Gastrocnemius medialis (tissue), 4 donors: ENCODE results near the gene LRRC1. TPM values are rescaled to one million over a fixed set of nuclear protein-coding genes. Genes with fewer than 3 reads are reported as not detected.

ENCODE experiments used
- ATAC-seq, 2 donors: fragments of 150-250 bp; one replicate each; pipeline ENCODE4 v1.9.1; 2016
- DNase-seq, 2 donors: peaks; one replicate each; pipeline ENCODE4 v3.0.0-alpha.2; 2019
- H3K27ac ChIP-seq, 4 donors: fragments of 200-600 bp; sonication (generic); 1 replicate in 1 of 4; 2 replicates in 3 of 4; pipeline ENCODE4 v1.5.1; 2016 to 2018; ENCODE audit warnings: mild to moderate bottlenecking in 2 of 4, moderate library complexity in 1 of 4
- H3K27me3 ChIP-seq, 3 donors: fragments of 200-600 bp; sonication (generic) in 2 of 3; 1 replicate in 1 of 3; 2 replicates in 2 of 3; pipeline versions ENCODE4 v1.5.1 to v1.6.0; 2016 to 2019; ENCODE audit warnings: mild to moderate bottlenecking in 1 of 3, moderate library complexity in 1 of 3
- H3K36me3 ChIP-seq, 2 donors: fragments of 200-600 bp; sonication (generic) in 1 of 2; one replicate each; pipeline ENCODE4 v1.5.1; 2017 to 2018
- H3K4me1 ChIP-seq, 2 donors: fragments of 200-600 bp; sonication (generic) in 1 of 2; one replicate each; pipeline ENCODE4 v1.5.1; 2016 to 2017; ENCODE audit warnings: mild to moderate bottlenecking in 2 of 2
- H3K4me3 ChIP-seq, 4 donors: fragments of 200-600 bp; sonication (generic) in 3 of 4; 1 replicate in 1 of 4; 2 replicates in 3 of 4; pipeline ENCODE4 v1.5.1; 2016 to 2019; ENCODE audit warnings: mild to moderate bottlenecking in 2 of 4
- H3K9me3 ChIP-seq, 3 donors: fragments of 200-600 bp; sonication (generic) in 2 of 3; 1 replicate in 1 of 3; 2 replicates in 2 of 3; pipeline ENCODE4 v1.5.1; 2016 to 2019
- POLR2A ChIP-seq, 2 donors: fragments of 450-650 bp; IDR thresholded peaks; one replicate each; pipeline ENCODE4 v1.6.1; 2017; ENCODE audit warnings: antibody characterized with exemption in 2 of 2, mild to moderate bottlenecking in 2 of 2, moderate library complexity in 2 of 2
- in situ Hi-C, 4 donors: fragments of 200-750 bp; cut with MboI; loops; one replicate each; pipeline versions ENCODE4 v1.15.0 to v1.8.0; 2017; ENCODE audit warnings: low sequenced_read_pairs in 4 of 4
- intact Hi-C: fragments of 100-400 bp; cut with DNase I; formaldehyde crosslinking; loops from one replicate; pipeline ENCODE4 v1.15.1; 2023; ENCODE audit warnings: low total_unique reads
- total RNA-seq, 4 donors: library from RNA; depleted of rRNA; stranded (reverse); fragments of >200 nt; gene quantifications; one replicate each; pipeline versions ENCODE4 v1.1.0 to v1.2.3, GENCODE V29; 2016
- TF ChIP-seq, protein P1 (sequence below), 5 experiments: fragments of 450-650 bp in 3 of 5; fragments of 200-600 bp in 2 of 5; sonication (generic) in 2 of 5; IDR thresholded peaks in 4 of 5; conservative IDR thresholded peaks in 1 of 5; 1 replicate in 4 of 5; 2 replicates in 1 of 5; pipeline ENCODE4 v1.5.1; 2016 to 2019; ENCODE audit warnings: antibody characterized with exemption in 5 of 5, mild to moderate bottlenecking in 3 of 5, moderate library complexity in 3 of 5

Gene LRRC1
- total RNA-seq, 4 donors from 2014 or later: 0.67 to 8.5 (median 2.4) TPM

DNA sequence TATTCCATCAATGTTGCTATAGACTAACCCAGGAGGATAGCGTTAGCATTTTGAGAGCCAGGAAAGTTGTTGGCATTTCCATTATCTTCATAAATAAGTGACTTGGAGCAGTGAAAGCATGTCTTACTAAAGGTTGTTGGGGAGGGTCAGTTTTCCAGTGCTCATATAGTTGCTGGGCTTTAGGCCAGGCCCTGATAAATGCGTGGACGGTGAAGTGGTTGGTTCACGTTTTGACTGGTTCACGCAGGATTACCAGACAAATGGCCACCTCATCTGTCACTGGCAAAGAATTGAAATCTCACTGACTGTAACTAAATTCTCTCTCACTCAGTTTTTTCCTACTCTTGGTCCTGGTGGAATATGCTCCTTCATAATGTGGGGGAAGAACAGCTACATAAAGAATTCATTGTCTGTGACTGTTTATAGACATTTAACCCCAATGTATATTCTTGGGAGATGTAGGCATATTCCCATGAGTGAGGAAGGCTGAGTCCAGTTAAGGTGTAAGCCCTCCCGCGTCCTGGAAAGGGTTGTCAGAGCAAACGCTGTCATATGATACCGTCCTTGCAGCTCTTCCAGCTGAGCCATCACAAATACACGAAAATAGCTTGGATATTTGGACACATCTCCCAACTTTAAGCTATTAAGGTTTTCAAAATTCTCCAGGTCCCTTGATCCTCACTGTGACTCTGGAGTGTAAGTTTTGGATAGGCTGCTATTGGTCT lies 27.8 kb downstream of the LRRC1 start:
- no peak for DNase-seq
- H3K9me3 ChIP-seq: no peaks in the 10 kb centered on the region
- TF ChIP-seq, protein P1, sequence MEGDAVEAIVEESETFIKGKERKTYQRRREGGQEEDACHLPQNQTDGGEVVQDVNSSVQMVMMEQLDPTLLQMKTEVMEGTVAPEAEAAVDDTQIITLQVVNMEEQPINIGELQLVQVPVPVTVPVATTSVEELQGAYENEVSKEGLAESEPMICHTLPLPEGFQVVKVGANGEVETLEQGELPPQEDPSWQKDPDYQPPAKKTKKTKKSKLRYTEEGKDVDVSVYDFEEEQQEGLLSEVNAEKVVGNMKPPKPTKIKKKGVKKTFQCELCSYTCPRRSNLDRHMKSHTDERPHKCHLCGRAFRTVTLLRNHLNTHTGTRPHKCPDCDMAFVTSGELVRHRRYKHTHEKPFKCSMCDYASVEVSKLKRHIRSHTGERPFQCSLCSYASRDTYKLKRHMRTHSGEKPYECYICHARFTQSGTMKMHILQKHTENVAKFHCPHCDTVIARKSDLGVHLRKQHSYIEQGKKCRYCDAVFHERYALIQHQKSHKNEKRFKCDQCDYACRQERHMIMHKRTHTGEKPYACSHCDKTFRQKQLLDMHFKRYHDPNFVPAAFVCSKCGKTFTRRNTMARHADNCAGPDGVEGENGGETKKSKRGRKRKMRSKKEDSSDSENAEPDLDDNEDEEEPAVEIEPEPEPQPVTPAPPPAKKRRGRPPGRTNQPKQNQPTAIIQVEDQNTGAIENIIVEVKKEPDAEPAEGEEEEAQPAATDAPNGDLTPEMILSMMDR (IDR thresholded peaks at IDR 0.05 in 4 of 5, conservative IDR thresholded peaks at IDR 0.05 in 1 of 5): no peak
- TF ChIP-seq POLR2A (IDR thresholded peaks at IDR 0.05): no peak
- H3K36me3 ChIP-seq: no peaks in the 10 kb centered on the region
- in situ Hi-C loops: no loop called here
- no peak overlapping the region for H3K27ac ChIP-seq
- no peak overlapping the region for H3K4me3 ChIP-seq
- intact Hi-C loops: no loop called here
- no peaks in the 10 kb centered on the region for H3K4me1 ChIP-seq
- no peak for ATAC-seq
- no peaks in the 10 kb centered on the region for H3K27me3 ChIP-seq

DNA sequence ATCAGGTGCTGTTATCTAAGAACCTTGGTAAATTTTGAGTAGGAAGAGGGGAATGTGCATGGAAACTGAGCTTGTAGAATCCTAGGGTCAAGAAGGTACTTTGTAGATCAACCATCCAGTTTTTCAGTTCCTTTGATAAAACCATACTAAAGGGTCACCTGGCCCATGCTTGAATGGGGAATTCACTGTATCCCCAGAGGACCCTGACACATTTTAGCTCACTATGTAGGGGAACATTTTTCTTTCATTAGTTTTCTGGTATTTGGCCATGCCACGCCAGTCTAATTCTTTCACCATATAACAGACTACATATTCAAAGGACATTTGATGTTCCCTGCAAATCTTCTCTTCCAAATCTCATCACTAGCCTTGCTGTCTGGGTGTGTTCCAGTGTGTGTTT lies 29.9 kb downstream of the LRRC1 start:
- TF ChIP-seq, protein P1 (IDR thresholded peaks at IDR 0.05 in 4 of 5, conservative IDR thresholded peaks at IDR 0.05 in 1 of 5): no peak
- TF ChIP-seq POLR2A (IDR thresholded peaks at IDR 0.05): no peak
- Histone ChIP-seq H3K4me3 (no peak overlapping the region), H3K27ac (no peak overlapping the region), H3K9me3 (no peaks in the 10 kb centered on the region), H3K36me3 (no peaks in the 10 kb centered on the region), H3K27me3 (no peaks in the 10 kb centered on the region), H3K4me1 (no peaks in the 10 kb centered on the region)
- intact Hi-C loops (no loop called here), in situ Hi-C loops (no loop called here)
- ATAC-seq (no peak), DNase-seq (no peak)

DNA sequence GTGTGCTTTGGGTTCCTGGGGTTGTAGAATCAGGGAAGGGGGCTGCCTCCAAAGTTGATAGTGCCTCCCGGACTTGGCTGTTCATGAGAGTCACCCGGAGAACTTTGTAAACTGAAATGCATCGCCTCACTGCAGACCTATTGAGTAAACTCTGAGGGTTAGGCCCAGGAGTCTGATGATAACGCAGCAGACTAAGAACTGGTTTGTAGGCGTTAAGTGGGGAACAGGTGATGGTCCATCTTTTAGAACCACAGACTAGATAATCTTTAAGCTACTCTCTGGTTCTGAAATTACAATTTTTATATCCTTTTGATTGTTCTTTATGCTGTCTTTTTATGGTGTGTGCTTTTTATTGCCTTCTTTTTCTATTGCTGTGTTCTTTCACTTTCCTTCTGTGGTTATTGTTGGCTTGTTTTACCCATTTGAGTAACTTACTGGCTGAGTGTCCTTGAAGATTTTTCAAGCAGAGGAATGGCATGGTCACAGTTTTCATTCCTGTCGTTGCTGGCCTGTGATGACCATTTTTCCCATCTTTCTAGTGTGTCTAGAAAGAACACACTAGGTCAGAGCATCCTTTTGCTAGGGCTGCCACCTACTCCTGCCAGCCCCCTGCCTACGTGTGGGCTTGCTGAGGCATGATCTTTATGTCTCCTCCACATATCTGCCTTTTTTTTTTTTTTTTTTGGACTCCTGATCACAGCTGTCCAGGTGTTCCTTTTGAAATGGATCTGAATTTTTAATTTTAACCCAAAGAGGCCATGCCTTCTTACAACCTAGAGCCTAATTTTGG lies 30.9 kb downstream of the LRRC1 start:
- Histone ChIP-seq H3K27ac (no peak overlapping the region), H3K27me3 (no peaks in the 10 kb centered on the region), H3K4me1 (no peaks in the 10 kb centered on the region), H3K4me3 (no peak overlapping the region), H3K36me3 (no peaks in the 10 kb centered on the region), H3K9me3 (no peaks in the 10 kb centered on the region)
- TF ChIP-seq POLR2A (IDR thresholded peaks at IDR 0.05): no peak
- TF ChIP-seq, protein P1 (IDR thresholded peaks at IDR 0.05 in 4 of 5, conservative IDR thresholded peaks at IDR 0.05 in 1 of 5): no peak
- ATAC-seq (no peak), DNase-seq (no peak)
- in situ Hi-C loops: no loop called here
- intact Hi-C loops: no loop called here

DNA sequence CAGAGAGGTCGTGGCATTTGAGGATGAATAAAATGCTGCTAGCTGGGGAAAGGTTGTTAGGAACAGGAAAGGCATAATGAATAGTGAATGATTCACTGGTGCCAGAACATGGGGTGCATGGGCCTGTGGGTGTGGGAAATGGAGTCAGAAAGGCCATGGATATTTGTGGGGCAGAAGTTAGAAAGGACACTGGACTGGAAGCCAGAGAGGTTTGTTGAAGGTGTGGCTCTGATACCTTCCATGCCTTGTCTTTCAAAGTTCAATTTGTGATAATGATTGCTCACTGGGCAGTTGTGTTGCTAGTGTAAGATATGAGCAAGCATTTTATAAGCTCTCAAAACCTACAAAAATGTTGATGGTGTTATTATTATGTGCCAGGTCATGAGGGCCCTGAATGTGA lies 32.7 kb downstream of the LRRC1 start:
- H3K36me3 ChIP-seq: no peaks in the 10 kb centered on the region
- in situ Hi-C loops: no loop called here
- H3K27ac ChIP-seq: no peak overlapping the region
- intact Hi-C loops: no loop called here
- DNase-seq (no peak), ATAC-seq (no peak)
- no peak for TF ChIP-seq POLR2A (IDR thresholded peaks at IDR 0.05)
- TF ChIP-seq, protein P1 (IDR thresholded peaks at IDR 0.05 in 4 of 5, conservative IDR thresholded peaks at IDR 0.05 in 1 of 5): no peak
- no peak overlapping the region for H3K4me3 ChIP-seq
- no peaks in the 10 kb centered on the region for H3K27me3 ChIP-seq
- H3K9me3 ChIP-seq: no peaks in the 10 kb centered on the region
- H3K4me1 ChIP-seq: no peaks in the 10 kb centered on the region
